ENCODE results near the gene CDC42. TPM values are rescaled to one million over a fixed set of nuclear protein-coding genes. Genes with fewer than 3 reads are reported as not detected.
A peak's percentile ranks its signal among the peaks of the same experiment; 100 is the strongest.

Gene CDC42
- total RNA-seq, 1 experiment from 2014 or later = 171 TPM

DNA sequence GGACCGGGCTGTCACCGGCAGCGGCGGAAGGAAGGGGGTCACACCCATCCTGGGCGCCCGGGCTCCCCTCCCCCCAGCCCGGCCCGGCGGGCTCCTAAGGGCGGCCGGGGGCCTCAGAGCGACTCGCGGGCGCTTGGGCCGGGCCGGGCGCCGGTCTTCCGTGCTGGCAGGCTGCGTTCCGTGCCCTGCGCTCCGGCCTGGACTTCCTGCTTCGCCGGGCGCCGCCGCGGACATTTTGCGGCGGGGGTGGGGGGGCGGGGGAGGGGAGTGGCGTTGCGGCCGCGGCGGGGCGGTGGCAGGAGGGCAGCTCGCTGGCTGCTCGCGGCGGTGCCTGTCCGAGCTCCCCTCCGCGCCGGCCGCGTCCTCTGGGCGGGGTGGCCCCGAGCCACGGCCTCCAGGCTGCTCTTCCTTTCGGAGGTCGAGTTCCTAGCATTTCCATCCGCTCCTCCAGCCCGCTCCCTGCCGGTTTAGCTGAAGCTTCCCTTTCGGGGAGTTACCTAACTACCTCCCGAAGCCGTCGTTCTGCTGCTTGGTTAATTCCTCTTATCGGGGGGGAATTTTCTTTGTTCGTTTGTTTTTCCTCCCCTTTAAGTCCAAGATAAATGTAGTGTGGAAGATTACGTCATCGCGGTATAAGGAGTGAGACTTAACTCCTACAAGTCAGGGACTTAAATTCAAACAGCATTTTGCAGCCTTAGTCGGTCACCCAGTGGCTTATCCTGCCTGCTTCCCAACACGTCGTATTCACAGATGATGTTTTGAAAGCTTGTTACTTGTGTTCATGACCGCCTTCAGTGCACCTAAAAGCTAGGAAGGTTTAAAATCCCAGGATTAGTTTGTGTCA lies 730 bp downstream of the CDC42 start:
- ATAC-seq (peak; percentile 35), DNase-seq (ENCODE audit: low spot score) (peak; percentile 58)
- Mint-ChIP-seq H3K9me3 (no peaks in the 10 kb centered on the region), H3K27me3 (ENCODE audit: low read depth) (no peaks in the 10 kb centered on the region), H3K4me1 (peaks cover 27% of the 10 kb centered on the region), H3K27ac (peak overlapping the region; percentile 89), H3K36me3 (peaks cover 10% of the 10 kb centered on the region; the same call in 1 of the 2 replicates), H3K4me3 (peak overlapping the region; percentile 92)
- CTCF ChIA-PET = interaction anchor here (0.5 to 2.5 kb wide), 10 partner anchors 13 to 808 kb away, joined by 3 to 8 read pairs (median 4); no protein-coding TSS in a partner anchor
- no peak for TF ChIP-seq STAT6 (CRISPR knock-in tag; conservative IDR thresholded peaks at IDR 0.05; ENCODE audit: low read depth)
- TF ChIP-seq, protein P1, sequence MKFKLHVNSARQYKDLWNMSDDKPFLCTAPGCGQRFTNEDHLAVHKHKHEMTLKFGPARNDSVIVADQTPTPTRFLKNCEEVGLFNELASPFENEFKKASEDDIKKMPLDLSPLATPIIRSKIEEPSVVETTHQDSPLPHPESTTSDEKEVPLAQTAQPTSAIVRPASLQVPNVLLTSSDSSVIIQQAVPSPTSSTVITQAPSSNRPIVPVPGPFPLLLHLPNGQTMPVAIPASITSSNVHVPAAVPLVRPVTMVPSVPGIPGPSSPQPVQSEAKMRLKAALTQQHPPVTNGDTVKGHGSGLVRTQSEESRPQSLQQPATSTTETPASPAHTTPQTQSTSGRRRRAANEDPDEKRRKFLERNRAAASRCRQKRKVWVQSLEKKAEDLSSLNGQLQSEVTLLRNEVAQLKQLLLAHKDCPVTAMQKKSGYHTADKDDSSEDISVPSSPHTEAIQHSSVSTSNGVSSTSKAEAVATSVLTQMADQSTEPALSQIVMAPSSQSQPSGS (CRISPR knock-in tag; IDR thresholded peaks at IDR 0.05; ENCODE audit: borderline replicate concordance, low read depth) = no peak
- 0 out of 2 replicates have a peak, but pooled peaks have one; percentile 23 for TF ChIP-seq RORB (CRISPR knock-in tag; IDR thresholded peaks at IDR 0.05)
- TF ChIP-seq HMGA2 (CRISPR knock-in tag; IDR thresholded peaks at IDR 0.05) = peak; percentile 58; the same call in 1 of the 2 replicates
- TF ChIP-seq, protein P2, sequence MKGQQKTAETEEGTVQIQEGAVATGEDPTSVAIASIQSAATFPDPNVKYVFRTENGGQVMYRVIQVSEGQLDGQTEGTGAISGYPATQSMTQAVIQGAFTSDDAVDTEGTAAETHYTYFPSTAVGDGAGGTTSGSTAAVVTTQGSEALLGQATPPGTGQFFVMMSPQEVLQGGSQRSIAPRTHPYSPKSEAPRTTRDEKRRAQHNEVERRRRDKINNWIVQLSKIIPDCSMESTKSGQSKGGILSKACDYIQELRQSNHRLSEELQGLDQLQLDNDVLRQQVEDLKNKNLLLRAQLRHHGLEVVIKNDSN (CRISPR knock-in tag; IDR thresholded peaks at IDR 0.05) = no peak
- TF ChIP-seq JUN (CRISPR knock-in tag; IDR thresholded peaks at IDR 0.05) = no peak
- no peak for TF ChIP-seq ZNF121 (CRISPR knock-in tag; IDR thresholded peaks at IDR 0.05)
- TF ChIP-seq, protein P3, sequence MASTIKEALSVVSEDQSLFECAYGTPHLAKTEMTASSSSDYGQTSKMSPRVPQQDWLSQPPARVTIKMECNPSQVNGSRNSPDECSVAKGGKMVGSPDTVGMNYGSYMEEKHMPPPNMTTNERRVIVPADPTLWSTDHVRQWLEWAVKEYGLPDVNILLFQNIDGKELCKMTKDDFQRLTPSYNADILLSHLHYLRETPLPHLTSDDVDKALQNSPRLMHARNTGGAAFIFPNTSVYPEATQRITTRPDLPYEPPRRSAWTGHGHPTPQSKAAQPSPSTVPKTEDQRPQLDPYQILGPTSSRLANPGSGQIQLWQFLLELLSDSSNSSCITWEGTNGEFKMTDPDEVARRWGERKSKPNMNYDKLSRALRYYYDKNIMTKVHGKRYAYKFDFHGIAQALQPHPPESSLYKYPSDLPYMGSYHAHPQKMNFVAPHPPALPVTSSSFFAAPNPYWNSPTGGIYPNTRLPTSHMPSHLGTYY (CRISPR knock-in tag; IDR thresholded peaks at IDR 0.05) = no peak
- TF ChIP-seq NR1H2 (CRISPR knock-in tag; IDR thresholded peaks at IDR 0.05) = no peak
- no peak for TF ChIP-seq RELA (CRISPR knock-in tag; IDR thresholded peaks at IDR 0.05; ENCODE audit: borderline replicate concordance)
- POLR2A ChIA-PET = interaction anchor here (0.8 to 1.8 kb wide), 2 partner anchors 13 to 28 kb away, joined by 4 to 12 read pairs; no protein-coding TSS in a partner anchor

- no peaks in the 10 kb centered on the region for H3K9me3 Mint-ChIP-seq
- H3K4me1 Mint-ChIP-seq = peaks cover 21% of the 10 kb centered on the region
- H3K4me3 Mint-ChIP-seq = peak overlapping the region; percentile 92
- H3K27me3 Mint-ChIP-seq (ENCODE audit: low read depth) = no peaks in the 10 kb centered on the region
- no peak for DNase-seq (ENCODE audit: low spot score)
- ChIA-PET POLR2A (no interaction called here), CTCF (interaction anchor here (1.1 kb wide), 1 partner anchor 808 kb away, joined by 3 read pairs; no protein-coding TSS in a partner anchor)
- H3K27ac Mint-ChIP-seq = peak overlapping the region; percentile 89
- peaks cover 10% of the 10 kb centered on the region; the same call in 1 of the 2 replicates for H3K36me3 Mint-ChIP-seq
- no peak for TF ChIP-seq HMGA2 (CRISPR knock-in tag; IDR thresholded peaks at IDR 0.05)
- no peak for ATAC-seq
Observed at GRCh38 chr1:22053861-22054770, 1.6 kb downstream of the CDC42 start.

DNA sequence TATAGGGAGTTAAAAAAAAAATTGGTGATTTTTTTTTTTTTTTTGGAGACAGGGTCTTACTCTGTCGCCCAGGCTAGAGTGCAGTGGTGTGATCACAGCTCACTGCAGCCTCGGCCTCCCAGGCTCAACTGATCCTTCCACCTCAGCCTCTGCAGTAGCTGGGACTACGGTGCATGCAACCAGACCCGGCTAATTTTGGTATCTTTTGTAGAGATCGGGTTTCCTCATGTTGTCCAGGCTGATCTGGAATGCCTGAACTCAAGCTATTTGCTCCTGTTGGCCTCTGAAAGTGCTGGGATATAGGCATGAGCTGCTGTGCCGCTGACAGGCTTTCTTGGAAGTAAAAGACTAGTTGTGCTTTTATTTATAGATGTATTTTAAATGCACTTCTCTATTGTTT lies 3.0 kb downstream of the CDC42 start:
- ChIA-PET POLR2A (no interaction called here), CTCF (interaction anchor here (0.5 to 1.5 kb wide), 5 partner anchors 32 to 361 kb away, joined by 3 to 4 read pairs (median 4); partner anchors contain the start of gene WNT4)
- no peak for TF ChIP-seq HMGA2 (CRISPR knock-in tag; IDR thresholded peaks at IDR 0.05)
- TF ChIP-seq CBFB (CRISPR knock-in tag; IDR thresholded peaks at IDR 0.05; ENCODE audit: low read depth) = no peak
- peak; percentile 74 for TF ChIP-seq ZNF121 (CRISPR knock-in tag; IDR thresholded peaks at IDR 0.05)
- TF ChIP-seq SOX15 (CRISPR knock-in tag; IDR thresholded peaks at IDR 0.05) = no peak
- peaks cover 21% of the 10 kb centered on the region for H3K4me1 Mint-ChIP-seq
- DNase-seq (ENCODE audit: low spot score) (no peak), ATAC-seq (no peak)
- H3K36me3 Mint-ChIP-seq = peaks cover 10% of the 10 kb centered on the region; the same call in 1 of the 2 replicates
- H3K27ac Mint-ChIP-seq = peak overlapping the region; percentile 72
- no peaks in the 10 kb centered on the region for H3K9me3 Mint-ChIP-seq
- peak overlapping the region; percentile 31; the same call in 1 of the 2 replicates for H3K4me3 Mint-ChIP-seq
- H3K27me3 Mint-ChIP-seq (ENCODE audit: low read depth) = no peaks in the 10 kb centered on the region
